Ammon's horn (tissue), 1 donor: ENCODE measurements around the gene STN1.

Experiments
- DNase-seq: peaks from one replicate; pipeline ENCODE4 v3.0.0-alpha.2; 2016; ENCODE audit warnings: low spot score

Gene STN1

DNA sequence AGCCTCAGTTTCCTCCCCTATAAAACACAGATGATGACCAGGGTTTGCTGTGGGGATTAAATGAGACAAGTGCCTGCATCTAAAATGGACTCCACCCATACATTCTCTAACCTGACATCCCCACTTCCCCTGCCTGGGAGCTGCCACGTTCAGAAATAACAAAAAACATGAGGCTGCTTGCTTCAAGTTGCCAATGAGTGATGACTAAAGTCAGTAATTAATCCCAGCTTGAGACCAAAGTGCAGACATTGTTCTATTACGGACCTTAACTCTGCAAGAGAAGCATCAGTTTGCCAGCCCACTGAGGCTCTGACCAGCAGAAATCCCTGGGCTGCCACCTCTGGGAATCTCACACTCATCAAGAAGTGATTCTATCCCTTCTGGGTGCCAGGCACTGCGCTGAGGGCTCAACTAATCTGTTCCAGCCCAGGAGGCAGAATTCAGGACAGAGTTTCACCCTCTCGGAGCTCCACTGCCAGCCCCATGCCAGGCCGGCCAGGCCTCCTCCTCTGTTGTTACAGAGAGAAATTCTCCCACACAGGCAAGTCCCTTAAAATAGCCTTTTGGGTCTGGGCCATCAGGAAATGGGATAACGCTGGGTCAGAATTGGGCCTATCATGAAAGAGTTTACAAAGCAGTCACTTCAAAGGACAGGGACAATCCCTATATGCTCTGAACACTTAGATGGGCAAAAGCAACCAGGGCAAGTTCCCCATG, 74.0 kb downstream of the STN1 start:
- no peak for DNase-seq

DNA sequence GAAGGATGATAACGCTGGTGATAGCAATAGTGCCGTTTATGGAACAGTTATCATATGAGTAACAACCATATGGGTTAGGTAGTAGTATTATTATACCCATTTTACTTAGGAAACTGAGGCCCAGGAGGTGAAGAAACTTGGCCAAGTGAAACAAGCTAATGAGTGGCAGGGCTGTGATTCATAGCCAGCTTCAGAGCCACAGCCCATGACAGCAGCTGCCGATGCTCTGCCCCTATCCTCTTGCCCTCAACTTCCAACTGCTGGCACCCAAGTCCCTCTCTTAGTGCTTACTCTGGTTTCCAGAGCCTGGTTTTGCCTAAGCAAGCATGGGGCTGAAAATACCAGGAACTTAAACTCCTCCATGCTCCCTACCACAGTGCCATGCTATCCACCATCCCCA, 74.9 kb downstream of the STN1 start:
- no peak for DNase-seq

DNA sequence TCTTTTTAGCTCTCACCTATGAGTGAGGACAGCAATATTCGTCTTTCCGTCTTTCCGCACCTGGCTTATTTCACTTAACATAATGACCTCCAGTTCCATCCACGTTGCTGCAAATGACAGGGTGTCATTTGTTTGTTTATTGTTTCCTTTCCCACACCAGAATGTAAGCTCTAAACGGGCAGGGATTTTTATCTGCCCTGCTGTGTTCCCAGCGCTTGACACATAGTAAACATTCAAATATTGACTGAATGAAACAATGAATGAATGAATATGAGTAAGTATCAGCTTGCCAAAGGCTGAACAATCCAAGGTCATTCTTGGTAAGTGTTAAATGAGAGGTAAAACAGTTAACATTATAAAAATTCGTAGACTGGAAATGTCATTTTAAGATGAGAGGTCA, 75.4 kb downstream of the STN1 start:
- DNase-seq: no peak

DNA sequence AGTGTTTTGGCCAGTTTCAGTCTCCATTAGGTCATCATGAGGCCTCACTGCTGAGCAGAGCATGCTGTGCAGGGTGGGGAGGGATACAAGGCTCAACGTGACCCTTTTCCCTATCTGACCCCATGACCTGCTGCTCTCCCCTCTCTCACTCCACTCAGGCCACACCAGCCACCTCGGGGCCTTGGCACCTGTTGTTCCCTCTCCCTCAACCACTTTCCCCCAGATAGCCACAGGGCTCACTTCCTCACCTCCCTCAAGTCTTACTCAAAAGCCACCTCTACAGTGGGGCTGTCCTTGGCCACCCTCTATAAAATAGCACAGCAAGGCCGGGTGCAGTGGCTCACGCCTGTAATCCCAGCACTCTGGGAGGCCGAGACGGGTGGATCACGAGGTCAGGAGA, 76.5 kb downstream of the STN1 start:
- no peak for DNase-seq

DNA sequence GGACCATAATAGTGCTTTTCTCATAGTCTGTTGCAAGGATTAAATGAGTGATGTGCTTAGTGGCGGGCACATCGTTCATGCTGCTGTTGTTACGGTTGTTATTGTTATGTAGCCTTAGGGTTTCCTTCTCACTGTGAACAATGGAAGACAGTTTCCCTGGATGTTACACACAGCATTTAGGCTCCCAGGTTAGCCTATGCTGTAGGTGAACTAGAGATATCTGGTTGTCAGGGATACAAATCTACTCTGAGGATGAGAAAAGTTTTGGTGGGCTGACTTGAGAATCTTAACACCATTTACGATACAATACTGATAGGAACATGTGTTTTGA, 77.3 kb downstream of the STN1 start:
- no peak for DNase-seq

DNA sequence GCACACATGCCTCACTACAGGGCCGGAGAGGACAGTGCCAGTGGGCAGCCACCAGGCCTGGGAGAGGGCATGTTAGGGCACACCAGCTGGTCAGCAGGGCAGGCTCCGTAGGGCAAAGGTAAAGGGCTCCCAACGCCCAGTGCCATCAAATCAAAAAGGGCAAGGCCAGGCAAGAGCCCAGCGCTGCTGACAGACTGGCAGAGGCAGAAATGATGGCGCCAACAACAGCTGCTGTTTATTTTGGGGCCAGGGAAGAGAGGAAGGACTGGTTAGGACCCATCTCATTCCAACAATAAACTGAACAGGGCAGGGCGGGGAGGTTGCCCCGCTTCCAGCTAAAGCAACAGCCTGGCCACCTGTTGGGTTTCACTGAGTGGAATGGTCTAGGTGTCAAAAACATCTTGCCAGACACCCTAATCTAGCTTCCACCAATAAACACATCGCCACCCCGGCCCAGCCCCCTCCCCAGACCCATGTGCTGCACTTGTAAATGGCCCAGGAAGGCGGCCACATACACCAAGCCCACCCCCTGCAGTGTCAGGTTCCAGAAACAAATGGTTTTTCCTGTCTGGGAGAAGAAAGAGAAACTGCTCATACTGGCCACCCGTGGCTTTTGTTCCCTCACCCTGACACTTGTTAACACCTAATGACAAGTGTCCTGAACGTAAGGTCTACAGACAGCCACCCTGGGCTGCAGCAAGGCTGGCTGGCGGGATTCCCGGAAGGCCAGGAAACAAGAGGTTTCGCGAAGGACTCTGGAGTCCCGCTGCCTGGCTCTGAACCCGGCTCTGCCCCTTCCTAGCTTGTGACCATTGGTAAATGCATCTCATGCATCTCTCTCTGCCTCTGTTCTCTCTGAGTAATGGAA, 77.9 kb downstream of the STN1 start:
- peak; percentile 31 for DNase-seq

DNA sequence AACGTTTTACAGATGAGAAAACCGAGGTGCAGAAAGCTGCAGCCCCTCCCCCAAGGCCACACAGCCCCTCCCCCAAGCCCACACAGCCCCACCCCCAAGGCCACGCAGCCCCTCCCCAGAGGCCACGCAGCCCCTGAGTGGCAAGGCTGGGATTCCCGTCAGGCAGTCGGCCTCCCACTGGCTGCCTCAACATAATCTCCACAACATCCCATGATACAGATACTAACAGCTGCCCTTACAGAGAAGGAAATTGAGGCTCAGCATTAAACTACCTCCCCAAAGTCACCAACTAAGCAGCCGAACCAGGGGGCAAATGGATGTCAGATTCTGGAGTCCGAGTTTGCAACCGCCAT, 78.5 kb downstream of the STN1 start:
- DNase-seq: no peak

DNA sequence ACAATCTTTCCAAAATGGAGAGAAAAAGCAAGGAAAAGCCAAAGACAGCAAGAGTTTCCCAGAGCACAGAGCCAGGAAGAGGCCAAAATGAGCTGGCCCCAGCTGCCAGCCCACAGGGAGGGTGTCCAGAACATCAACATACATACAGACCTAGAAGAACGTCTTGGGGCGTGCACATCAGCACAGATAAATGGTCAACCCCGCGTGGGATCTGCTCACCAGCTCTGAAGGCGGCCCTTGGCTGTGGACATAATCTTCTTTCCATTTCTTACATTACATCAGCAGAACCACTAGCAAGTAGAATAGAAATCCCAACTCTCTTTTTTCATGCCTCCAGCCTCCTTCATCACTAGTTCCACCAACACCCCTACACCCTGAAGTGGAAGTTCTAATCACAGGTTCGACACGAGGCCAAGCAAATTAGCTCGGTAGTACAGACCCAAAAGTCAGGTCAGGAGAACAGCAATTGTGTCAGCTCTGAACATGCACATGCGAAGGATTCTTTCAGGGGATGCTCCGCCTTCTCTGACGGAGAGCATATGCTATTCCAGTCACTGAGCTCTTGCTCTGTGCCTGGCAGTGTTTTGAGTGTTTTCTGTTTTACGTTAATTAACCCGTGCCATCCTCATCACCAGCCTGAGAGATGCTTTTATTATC, 79.0 kb downstream of the STN1 start:
- no peak for DNase-seq

DNA sequence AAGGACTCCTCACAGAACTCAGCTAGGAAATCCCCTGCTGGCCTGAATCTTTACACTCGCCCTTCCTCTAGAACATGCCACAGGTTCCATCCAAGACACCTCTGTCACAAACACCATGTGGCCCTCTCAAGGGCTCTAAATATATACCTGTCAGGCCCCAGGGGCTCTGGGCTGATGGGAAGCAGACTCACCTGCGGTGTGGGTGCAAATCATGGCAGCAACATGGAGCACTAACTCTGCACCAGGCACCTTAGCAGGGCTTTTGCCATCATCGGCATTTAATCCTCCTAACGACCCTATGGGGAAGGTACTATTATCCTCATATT, 80.0 kb downstream of the STN1 start:
- no peak for DNase-seq

DNA sequence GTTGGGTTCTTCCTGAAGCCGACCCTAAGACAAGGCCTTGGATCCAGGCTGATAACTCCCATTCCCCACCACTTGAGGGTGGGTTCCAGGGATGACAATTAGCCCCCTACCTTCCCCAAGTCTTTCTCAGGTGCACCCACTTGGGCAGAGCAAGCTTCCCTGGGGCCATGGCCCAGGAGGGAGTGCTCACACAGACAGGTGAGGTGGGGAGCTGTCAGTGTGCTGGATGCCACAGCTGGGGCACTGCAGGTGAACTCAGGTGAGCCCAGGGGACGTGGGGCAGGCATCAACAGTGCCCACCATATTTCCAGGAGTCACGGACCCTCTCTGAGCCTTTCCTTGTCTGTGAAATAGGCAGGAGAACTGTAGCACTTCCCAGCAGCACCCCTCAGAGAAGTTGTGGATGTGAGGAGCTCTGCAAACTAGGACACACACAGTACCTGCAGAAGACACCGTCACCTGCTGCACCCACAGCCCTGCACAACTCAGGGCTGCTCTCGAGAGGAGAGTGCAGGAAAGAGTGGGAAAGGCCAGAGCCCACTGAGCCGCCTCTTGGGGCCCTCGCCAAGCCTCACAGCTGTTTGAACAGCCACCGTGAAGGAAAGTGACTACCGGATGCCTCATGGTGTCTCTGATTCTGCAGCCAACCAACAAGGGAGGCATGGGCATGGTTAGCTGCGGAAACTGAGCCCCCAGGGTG, 80.5 kb downstream of the STN1 start:
- no peak for DNase-seq

DNA sequence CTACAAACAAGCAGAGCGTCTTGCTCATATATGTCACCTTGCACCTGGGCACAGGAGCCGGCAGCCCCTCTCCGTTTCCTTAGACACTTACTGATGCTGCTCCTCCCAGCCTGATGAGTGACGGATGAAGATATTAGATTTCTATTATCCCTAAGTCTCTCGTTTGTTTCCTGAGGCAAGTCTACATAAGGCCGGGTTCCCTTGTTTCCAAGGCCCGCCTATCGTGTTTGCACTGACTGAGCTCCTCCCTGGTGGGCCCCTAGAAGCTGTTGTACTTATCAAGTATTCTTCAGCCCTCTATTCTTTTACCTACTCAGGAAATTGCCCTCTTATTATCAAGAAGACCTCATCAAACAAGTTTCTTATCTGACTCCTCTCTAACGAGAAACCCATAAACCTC, 81.1 kb downstream of the STN1 start:
- no peak for DNase-seq

DNA sequence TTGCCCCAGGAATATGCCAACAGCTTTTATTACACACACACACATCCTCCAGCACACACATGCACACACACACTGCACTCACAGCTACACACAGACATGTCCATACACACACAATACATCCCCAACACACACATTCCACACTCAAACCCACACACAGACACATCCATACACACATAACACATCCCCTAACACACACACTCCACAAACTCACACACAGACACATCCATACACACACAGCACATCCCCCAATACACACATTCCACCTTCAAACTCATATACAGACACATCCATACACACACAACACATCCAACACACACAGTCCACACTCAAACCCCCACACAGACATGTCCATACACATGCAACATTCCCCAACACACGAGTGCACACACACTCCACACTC, 81.7 kb downstream of the STN1 start:
- DNase-seq: no peak

DNA sequence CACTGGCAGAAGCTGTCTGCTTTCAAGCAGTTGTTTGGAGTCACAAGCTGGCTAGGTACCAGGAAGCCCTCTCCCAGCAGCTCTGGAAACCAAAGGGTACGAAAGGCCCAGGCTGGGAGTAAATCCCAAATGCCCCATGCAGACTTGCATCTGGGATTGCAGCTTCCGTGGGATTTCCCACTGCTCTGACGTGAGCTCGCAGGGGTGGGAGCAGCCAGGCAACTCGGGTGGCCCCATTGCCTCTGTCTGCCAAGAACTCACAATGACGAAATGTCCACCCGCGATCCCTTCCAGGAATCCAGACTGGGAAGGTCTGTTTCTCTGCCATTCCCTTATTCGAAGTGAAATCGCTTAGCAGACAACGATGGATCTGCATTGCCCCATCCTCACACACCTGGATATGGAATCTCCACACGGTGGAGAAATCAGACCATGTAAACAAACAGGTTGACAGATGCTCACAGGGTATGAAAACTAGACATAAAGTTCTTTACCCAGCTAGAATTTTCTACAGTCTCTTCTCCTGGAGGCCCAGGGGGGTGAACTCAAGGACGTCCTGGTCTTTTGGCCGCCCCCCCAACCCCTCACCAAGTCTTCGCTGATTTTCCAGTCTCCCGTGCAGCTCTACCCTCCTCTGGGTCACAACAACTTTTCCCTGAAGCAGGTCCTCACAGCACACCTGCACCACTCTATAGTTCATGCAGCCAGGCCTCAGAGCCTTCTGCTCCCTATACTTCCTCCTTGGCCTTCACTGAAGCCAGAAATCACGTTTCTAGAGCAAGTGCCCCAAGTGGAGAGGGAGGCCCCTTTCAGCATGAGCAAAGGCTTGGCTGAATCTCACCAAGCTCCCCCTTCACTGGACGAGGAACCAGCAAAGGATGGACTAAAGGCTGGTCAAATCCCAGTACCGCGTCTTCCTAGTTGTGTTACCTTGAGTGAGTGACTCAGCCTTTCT, 82.6 kb downstream of the STN1 start:
- DNase-seq: peak; percentile 21

DNA sequence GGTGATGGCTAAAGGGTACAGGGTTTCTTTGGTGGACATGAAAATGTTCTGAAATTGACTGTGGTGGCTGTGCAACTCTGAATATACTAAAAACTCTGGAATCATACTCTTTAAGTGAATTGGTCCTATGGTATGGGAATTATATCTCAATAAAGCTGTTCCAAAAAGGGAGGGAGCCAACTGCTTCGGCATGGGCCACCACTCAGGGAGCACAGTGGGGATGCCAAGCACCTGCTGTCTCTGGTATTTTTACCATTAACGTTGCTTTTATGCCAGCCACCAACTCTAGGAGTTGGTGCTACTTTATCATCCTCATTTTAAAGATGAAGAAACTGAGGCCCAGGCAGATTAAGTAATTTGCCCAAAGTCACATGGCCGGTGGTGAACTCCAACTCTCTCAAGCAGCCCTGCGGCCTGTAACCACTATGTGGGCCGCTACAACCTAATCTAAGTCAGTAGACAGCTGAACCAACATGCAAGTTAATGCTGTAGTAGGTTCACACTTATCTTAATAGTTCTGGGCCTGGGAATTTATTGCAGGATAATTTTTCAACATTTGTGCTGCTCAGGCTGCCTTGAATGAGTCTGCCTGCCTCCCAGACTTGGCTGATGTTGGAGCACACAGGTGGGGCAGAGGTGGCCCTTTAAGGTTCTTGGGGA, 83.4 kb downstream of the STN1 start:
- DNase-seq: no peak

DNA sequence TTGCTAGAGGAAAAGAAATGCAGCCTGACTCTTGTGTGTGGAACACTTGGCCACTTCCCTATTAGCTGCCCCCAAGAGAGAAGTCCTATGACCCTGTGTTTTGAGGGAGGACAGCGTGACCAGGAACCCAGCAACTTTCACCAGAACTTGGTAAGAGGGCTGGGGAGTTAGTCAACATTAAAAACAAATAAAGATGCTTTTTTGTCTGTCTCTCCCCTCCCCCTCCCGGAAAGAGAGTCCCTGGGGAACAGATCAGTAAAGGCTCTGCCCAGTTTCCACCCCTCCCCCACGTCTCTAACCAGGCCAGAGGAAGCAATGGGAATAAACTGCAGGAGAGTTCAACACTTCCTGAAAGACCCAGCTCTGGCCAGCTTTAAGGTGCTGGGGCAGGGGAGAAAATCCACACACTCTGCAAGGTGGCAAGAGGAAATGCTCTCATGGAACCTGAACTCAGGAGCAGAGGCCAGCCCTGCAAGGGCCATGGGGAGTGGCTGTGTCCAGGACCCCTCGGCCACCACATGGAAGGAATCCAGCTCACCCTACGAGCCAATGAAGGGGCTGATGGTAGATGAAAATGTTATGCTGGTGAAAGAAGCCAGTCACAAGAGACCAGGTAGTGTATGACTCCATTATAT, 84.1 kb downstream of the STN1 start:
- DNase-seq: peak; percentile 54

DNA sequence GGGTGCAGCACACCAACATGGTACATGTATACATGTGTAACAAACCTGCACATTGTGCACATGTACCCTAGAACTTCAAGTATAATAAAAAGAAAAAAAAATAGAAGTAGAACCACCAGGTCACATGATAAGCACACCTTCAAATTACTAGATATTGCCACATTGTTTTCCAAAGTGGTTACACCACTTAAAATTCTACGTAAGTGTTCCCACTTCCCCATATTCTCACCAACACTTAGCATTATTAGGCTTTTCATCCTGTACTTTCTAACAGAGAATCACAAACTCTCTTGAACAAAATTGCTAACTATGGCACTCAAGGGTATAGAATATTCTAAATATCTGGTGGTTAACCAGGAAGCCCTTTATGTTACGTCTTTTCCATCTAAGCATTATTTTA, 85.2 kb downstream of the STN1 start:
- DNase-seq: no peak
